ENCODE data around the gene SNX33. TPM values are rescaled to one million over a fixed set of nuclear protein-coding genes. Genes with fewer than 3 reads are reported as not detected.
"Not testable (repeated sequence)": the region's sequence is repeated elsewhere in the genome, so short reads cannot be mapped to it uniquely, and the experiment has no call there.

Gene SNX33
- total and polyA plus RNA-seq, 3 donors from 2014 or later, result 8.3 to 11.5 (median 10.5) TPM

- H3K27ac ChIP-seq, result no peak overlapping the region
- no peak overlapping the region for H3K4me3 ChIP-seq
- DNase-seq, result no peak
- intact Hi-C loops (cut with DNase I; ENCODE audit: low total_unique reads), result loop anchor here (5.0 kb wide), 1 partner anchor 117 kb away; no protein-coding TSS in a partner anchor
- no peaks in the 10 kb centered on the region for H3K27me3 ChIP-seq
- WGBS, 2 donors, result 79 to 87% methylated on average over 11 to 12 of the region's 12 CpGs
- H3K9me3 ChIP-seq, result no peaks in the 10 kb centered on the region
- H3K36me3 ChIP-seq (ENCODE audit: low read depth, missing control alignments), result no peaks in the 10 kb centered on the region
- H3K4me1 ChIP-seq, result no peaks in the 10 kb centered on the region
- TF ChIP-seq CTCF (IDR thresholded peaks at IDR 0.05) (no peak), POLR2A (IDR thresholded peaks at IDR 0.05) (no peak)
Observed at GRCh38 chr15:75685195-75685594, 37.5 kb downstream of the SNX33 start.

GRCh38 chr15:75686212-75686642 is 38.5 kb downstream of the SNX33 start:
- not testable (repeated sequence) for H3K36me3 ChIP-seq (ENCODE audit: low read depth, missing control alignments); H3K27ac ChIP-seq; H3K27me3 ChIP-seq; H3K4me1 ChIP-seq; H3K9me3 ChIP-seq; H3K4me3 ChIP-seq
- peak; percentile 38 to 78 (median 63) for TF ChIP-seq CTCF (IDR thresholded peaks at IDR 0.05)
- DNase-seq, result peak; percentile 82
- 46 to 51% methylated on average over 5 to 14 of the region's 14 CpGs for WGBS, 2 donors
- intact Hi-C loops (cut with DNase I; ENCODE audit: low total_unique reads), result loop anchor here (5.0 kb wide), 1 partner anchor 116 kb away; no protein-coding TSS in a partner anchor

GRCh38 chr15:75687486-75688277 is 40.0 kb downstream of the SNX33 start:
- Histone ChIP-seq H3K36me3 (ENCODE audit: low read depth, missing control alignments) (no peaks in the 10 kb centered on the region), H3K4me3 (no peak overlapping the region), H3K4me1 (no peaks in the 10 kb centered on the region), H3K9me3 (no peaks in the 10 kb centered on the region), H3K27ac (no peak overlapping the region), H3K27me3 (no peaks in the 10 kb centered on the region)
- DNase-seq, result no peak
- WGBS, 2 donors, result 89 to 100% methylated on average over 5 to 44 of the region's 44 CpGs
- TF ChIP-seq CTCF (IDR thresholded peaks at IDR 0.05), result no peak
- no peak for TF ChIP-seq POLR2A (IDR thresholded peaks at IDR 0.05)
- intact Hi-C loops (cut with DNase I; ENCODE audit: low total_unique reads), result loop anchor here (5.0 kb wide), 1 partner anchor 115 kb away; no protein-coding TSS in a partner anchor

DNA sequence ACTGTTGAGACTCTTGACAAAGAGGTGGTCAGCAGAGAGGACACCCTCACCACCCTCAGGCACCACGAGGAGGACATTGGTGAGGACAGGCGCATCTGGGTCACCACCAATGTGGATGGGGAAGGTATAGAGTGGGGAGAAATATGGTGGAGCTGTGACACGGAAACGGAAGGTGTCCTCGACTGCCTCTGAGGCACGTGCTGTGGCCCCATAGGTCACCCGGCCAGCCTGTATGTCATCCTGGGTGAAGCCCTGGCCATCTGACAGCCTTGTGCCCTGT is 40.5 kb downstream of the SNX33 start:
- no peaks in the 10 kb centered on the region for H3K4me1 ChIP-seq
- no peak overlapping the region for H3K4me3 ChIP-seq
- H3K27ac ChIP-seq, result no peak overlapping the region
- intact Hi-C loops (cut with DNase I; ENCODE audit: low total_unique reads), result loop anchor here (5.0 kb wide), 1 partner anchor 114 kb away; no protein-coding TSS in a partner anchor
- no peaks in the 10 kb centered on the region for H3K36me3 ChIP-seq (ENCODE audit: low read depth, missing control alignments)
- no peak for DNase-seq
- no peak for TF ChIP-seq POLR2A (IDR thresholded peaks at IDR 0.05)
- TF ChIP-seq CTCF (IDR thresholded peaks at IDR 0.05), result no peak
- H3K9me3 ChIP-seq, result no peaks in the 10 kb centered on the region
- 92 to 96% methylated on average over 7 of the region's 7 CpGs for WGBS, 2 donors
- H3K27me3 ChIP-seq, result no peaks in the 10 kb centered on the region

- TF ChIP-seq CTCF (IDR thresholded peaks at IDR 0.05) (no peak), POLR2A (IDR thresholded peaks at IDR 0.05) (no peak)
- no peaks in the 10 kb centered on the region for H3K36me3 ChIP-seq (ENCODE audit: low read depth, missing control alignments)
Observed at GRCh38 chr15:75688831-75689230, 41.1 kb downstream of the SNX33 start.

GRCh38 chr15:75689429-75689828 is 41.7 kb downstream of the SNX33 start:
- not testable (repeated sequence) for H3K27ac ChIP-seq; H3K36me3 ChIP-seq (ENCODE audit: low read depth, missing control alignments); H3K9me3 ChIP-seq; H3K4me1 ChIP-seq; DNase-seq; H3K27me3 ChIP-seq; H3K4me3 ChIP-seq
- intact Hi-C loops (cut with DNase I; ENCODE audit: low total_unique reads), result loop anchor here (5.0 kb wide), 1 partner anchor 113 kb away; no protein-coding TSS in a partner anchor
- 93 to 95% methylated on average over 10 to 20 of the region's 20 CpGs for WGBS, 2 donors

More at GRCh38 chr15:75688831-75689230, 41.1 kb downstream of the SNX33 start:
- Histone ChIP-seq H3K27me3 (no peaks in the 10 kb centered on the region), H3K27ac (no peak overlapping the region), H3K4me1 (peaks cover 3% of the 10 kb centered on the region), H3K4me3 (no peak overlapping the region), H3K9me3 (no peaks in the 10 kb centered on the region)
- DNase-seq, result no peak
- intact Hi-C loops (cut with DNase I; ENCODE audit: low total_unique reads), result loop anchor here (5.0 kb wide), 1 partner anchor 113 kb away; no protein-coding TSS in a partner anchor
- 97% methylated on average over 26 of the region's 26 CpGs; no CpG with 5 or more reads in 1 of the 2 donors for WGBS, 2 donors

- H3K27ac ChIP-seq; H3K36me3 ChIP-seq (ENCODE audit: low read depth, missing control alignments); H3K9me3 ChIP-seq; DNase-seq; H3K27me3 ChIP-seq; H3K4me3 ChIP-seq; intact Hi-C loops (cut with DNase I; ENCODE audit: low total_unique reads): not testable (repeated sequence)
- peaks cover 14% of the 10 kb centered on the region for H3K4me1 ChIP-seq
- 75 to 87% methylated on average over 4 of the region's 4 CpGs for WGBS, 2 donors
Observed at GRCh38 chr15:75692311-75692710, 44.6 kb downstream of the SNX33 start.
